Myometrial cell (primary cell): ENCODE data around the gene CENPH. TPM values are rescaled to one million over a fixed set of nuclear protein-coding genes. Genes with fewer than 3 reads are reported as not detected.

Source experiments
- total RNA-seq: library from RNA; depleted of rRNA; stranded (reverse); fragments of >200 nt; gene quantifications from 2 replicates; pipeline ENCODE4 v1.2.3, GENCODE V29; 2015

Gene CENPH
- total RNA-seq = 28.4 and 33.4 TPM in 2 replicates

GRCh38 chr5:69189162-69190086 is at the start of gene CENPH:
Gene CENPH, plus strand, starts transcription at chr5:69189583. Its CDS starts 52 bp downstream, at chr5:69189635.

GRCh38 chr5:69166686-69167492 is 22.5 kb upstream of the CENPH start, which contains the start of gene CCNB1:
Gene CCNB1, plus strand, starts transcription at chr5:69167150. Its CDS starts 113 bp downstream, at chr5:69167263.

GRCh38 chr5:69234457-69235268 is 45.3 kb downstream of the CENPH start, which contains the start of gene CDK7:
Gene CDK7, plus strand, starts transcription at chr5:69234886. Its CDS starts 90 bp downstream, at chr5:69234976.

Other genes starting within 250 kb of the CENPH start
- 50.5 and 77.4 TPM in 2 replicates for gene SLC30A5, start 95.6 kb upstream of the CENPH start, total RNA-seq
- gene CCNB1, start 22.4 kb upstream of the CENPH start, total RNA-seq = 241 and 262 TPM in 2 replicates
- gene CDK7, start 45.3 kb downstream of the CENPH start, total RNA-seq = 60.3 and 62.9 TPM in 2 replicates
- 2.9 and 5.8 TPM in 2 replicates for gene CCDC125, start 143.2 kb downstream of the CENPH start, total RNA-seq
- gene AK6, start 179.9 kb downstream of the CENPH start, total RNA-seq = 17.0 and 31.4 TPM in 2 replicates
- 93.1 and 97.7 TPM in 2 replicates for gene TAF9, start 179.9 kb downstream of the CENPH start, total RNA-seq
- 12.7 and 20.0 TPM in 2 replicates for gene RAD17, start 180.2 kb downstream of the CENPH start, total RNA-seq
- gene MARVELD2, start 225.5 kb downstream of the CENPH start, total RNA-seq = 0.58 and 0.71 TPM in 2 replicates